EL (cell line): ENCODE results near the gene DNAAF3.
A peak's percentile ranks its signal among the peaks of the same experiment; 100 is the strongest.
"Not testable (repeated sequence)": the region's sequence is repeated elsewhere in the genome, so short reads cannot be mapped to it uniquely, and the experiment has no call there.

Experiments used
- DNase-seq: peaks from one replicate; pipeline ENCODE4 v3.0.0-alpha.2; 2016

DNAAF3 gene

GRCh38 chr19:55175117-55175867 is 8.9 kb upstream of the DNAAF3 start:
- no peak for DNase-seq

GRCh38 chr19:55174425-55175116 is 8.2 kb upstream of the DNAAF3 start:
- no peak for DNase-seq

- DNase-seq, result peak; percentile 90
These were observed 7.4 kb upstream of the DNAAF3 start for GRCh38 chr19:55173714-55174409.

GRCh38 chr19:55173186-55173713 is 6.8 kb upstream of the DNAAF3 start:
- no peak for DNase-seq

- peak; percentile 75 for DNase-seq
These were observed 6.3 kb upstream of the DNAAF3 start for GRCh38 chr19:55172741-55173140.

GRCh38 chr19:55172318-55172717 is 5.9 kb upstream of the DNAAF3 start:
- not testable (repeated sequence) for DNase-seq

- DNase-seq, result no peak
These were observed 5.0 kb upstream of the DNAAF3 start for GRCh38 chr19:55171440-55171839.

GRCh38 chr19:55169136-55169535 is 2.7 kb upstream of the DNAAF3 start:
- DNase-seq, result no peak

GRCh38 chr19:55165952-55166529 is 372 bp downstream of the DNAAF3 start:
- peak; percentile 82 for DNase-seq

GRCh38 chr19:55161571-55162322 is 4.7 kb downstream of the DNAAF3 start:
- DNase-seq, result no peak

- no peak for DNase-seq
These were observed 5.4 kb downstream of the DNAAF3 start for GRCh38 chr19:55160986-55161365.

GRCh38 chr19:55160128-55160985 is 6.1 kb downstream of the DNAAF3 start:
- DNase-seq, result peak; percentile 90

- peak; percentile 72 for DNase-seq
These were observed 7.3 kb downstream of the DNAAF3 start for GRCh38 chr19:55158848-55159749.

GRCh38 chr19:55158423-55158822 is 8.0 kb downstream of the DNAAF3 start:
- no peak for DNase-seq

- no peak for DNase-seq
These were observed 9.1 kb downstream of the DNAAF3 start, which contains the start of gene TNNI3 for GRCh38 chr19:55157064-55157908. TSS of gene TNNI3 (minus strand) at chr19:55157732. CDS start at chr19:55157589, 143 bp downstream.

- DNase-seq, result peak; percentile 46
These were observed 10.0 kb downstream of the DNAAF3 start for GRCh38 chr19:55156202-55157063.

GRCh38 chr19:55155784-55156183 is 10.6 kb downstream of the DNAAF3 start:
- DNase-seq, result not testable (repeated sequence)

GRCh38 chr19:55153652-55154264 is 12.7 kb downstream of the DNAAF3 start:
- DNase-seq, result no peak
